ENCODE results near the gene LDLRAD4.

LDLRAD4 gene

DNA sequence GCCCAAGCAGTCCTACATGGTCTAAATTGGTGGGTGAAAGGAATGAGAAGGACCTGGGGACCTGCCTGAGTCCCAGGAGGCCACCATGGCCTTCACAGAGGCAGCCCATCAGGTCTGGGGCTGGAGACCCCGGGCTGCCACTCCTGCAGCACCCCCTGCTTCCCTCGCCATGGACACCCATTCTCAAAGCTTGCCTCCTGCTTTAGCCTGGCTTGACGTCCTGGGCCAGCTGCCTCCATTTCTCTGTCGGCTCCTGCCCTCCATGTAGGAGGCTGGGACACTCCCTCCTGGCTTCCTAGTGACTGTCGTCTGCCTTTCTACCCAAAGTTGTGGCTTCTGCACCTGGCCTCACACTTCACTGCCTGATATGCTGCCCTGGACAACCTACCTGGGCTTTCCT is 309.2 kb downstream of the LDLRAD4 start:
- DNase-seq: no peak

DNA sequence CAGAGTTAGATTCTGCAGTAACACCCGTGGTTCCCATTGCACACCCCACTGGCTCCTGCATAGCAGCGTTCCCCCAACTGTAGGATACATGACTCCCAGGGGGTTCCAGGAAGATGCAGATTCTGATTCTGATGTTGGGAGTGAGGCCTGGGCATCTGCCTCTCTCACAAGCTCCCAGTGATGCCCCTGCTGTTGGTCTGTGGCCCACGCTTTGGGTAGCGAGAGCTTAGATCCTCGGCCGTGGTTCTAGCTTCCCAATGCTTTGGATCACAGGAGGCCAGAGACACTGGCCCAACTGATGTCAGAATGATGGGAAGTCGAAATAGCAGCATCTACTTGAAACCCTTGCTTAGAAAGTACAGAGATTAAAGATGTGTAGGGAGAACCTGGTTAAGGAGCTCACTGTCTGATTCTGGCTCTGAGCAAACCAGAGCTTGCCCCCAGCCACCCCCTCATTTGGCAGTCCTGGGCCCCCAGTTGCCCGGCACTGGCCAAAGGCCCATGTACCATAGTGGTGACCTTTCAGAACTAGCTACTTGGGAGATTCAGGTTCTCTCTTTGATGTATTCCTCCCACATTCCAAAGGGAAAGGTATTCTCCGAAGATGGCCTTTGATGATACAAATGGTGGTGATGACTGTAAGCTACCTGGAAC is 310.3 kb downstream of the LDLRAD4 start:
- DNase-seq: no peak

DNA sequence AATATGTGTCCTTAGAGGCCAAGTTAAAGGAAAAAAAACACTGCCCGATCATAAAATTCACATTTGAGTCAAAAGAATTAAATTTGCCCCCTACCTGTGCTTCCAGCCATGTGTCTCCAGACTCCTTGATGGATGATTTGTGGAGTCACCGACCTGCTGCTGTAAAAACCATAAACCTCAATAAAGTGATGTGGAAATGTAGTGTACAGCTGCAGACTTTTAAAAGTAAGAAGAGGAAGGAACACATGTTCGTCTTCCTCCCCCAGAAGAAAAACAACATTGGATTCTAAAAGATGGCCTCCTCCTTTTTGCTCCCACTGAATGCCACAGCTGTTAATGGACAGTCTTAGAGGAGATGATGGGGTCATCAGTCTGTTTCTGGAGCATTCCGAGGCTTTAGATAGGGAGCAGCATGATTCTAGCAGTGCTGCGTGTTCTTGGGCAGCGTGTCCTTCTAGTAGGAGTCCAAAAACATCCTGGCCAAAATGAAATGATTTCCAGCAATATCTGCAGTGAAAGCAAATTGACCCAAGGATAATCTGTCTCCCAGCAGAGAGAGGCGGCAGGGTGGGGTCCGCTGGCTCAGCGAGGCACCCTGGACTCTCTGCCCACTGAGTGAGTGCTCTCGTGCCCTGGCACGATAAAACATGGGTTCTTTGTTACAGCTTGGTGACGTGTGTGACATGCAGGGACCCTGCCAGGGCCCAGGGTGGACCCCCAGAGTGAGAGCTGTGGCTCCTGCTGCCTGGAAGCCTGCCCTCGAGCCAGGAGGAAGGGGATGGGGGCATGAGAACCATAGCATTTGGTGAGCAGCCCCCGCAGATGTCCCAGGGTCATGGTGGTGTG is 311.7 kb downstream of the LDLRAD4 start:
- DNase-seq: no peak

DNA sequence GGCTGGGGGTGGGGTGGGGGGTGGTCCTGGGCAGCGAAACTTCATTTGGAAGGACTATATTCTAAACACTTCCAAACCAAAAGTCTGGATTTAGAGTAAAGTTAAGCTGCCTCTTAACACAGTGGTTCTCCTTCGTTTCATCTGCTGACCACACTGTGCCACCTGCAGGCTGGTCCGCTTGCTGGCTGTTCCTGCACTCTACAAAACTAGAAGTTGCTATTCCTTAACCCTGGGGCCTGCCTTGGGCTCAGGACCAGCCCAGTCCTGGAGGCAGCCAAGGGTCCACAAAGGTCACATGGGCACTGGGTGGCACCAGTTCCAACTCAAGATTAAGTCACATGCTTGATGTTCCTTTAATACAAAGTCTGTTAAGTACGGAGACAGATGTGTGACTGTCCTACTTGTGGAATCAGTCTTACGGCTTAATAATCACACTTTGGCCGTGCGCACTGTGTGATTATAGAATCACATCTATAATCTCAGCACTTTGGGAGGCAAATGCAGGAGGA is 312.4 kb downstream of the LDLRAD4 start:
- DNase-seq: no peak

DNA sequence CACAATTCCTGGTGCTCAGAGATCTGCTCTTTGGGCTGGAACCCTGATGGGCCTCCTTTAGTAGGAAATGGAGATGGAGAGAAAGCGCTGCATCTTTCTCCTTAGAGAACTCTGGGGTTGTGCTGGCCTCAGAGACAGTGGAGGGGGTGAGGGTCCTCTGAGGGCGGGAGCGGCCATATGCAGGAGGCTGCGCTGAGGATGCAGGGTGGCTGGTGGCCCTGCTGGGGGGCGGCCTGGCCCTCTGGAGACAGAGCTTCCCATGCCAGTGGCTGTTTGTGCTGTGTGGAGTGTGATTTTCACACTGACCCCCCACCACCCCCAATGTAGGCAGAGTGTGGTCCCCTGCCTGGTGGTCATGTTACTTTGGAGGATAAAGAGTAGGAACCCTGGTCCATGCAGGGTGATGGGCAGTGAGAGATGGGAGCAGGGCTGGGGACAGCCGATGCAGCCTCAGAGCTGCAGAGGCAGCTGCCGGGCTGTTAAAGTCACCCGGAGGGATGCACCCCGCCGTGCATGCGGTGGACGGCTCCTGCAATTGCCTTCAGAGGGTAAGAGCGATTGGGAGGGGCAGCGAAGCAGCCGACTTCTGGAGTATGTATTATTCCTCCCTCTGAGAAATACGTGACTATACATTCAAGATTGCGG is 313.2 kb downstream of the LDLRAD4 start:
- no peak for DNase-seq

DNA sequence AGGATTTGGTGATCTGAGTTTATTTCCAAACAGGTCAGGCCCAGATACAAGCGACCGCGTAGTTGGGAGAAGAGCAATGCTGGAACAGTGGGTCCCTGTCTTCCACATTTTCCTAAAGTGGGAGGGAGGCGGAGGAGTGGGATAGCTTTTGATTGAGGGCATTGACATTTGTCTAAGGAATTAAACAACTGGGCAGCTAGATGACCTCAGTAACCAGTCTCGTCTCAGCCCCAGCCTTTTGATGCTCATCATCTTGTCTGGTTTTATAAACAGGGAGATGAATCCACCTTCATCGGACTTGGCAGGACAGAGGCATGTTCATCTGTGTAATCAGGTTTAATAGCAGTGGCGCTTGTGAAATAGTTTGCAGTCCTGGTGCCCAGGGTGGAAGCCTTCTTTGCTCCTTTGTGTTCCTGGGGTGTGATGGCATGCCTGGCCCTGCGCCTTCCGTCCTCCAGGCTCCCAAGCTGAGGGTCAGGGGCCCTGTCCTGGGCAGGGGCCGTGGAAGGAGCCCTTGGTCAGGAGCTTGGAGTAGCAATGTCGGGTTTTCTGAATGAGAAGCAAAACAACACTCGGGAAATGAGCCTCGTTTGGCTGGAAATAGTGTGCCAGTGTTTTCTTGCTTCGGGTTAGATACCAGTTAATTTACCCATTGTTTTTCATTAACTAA is 314.0 kb downstream of the LDLRAD4 start:
- no peak for DNase-seq

DNA sequence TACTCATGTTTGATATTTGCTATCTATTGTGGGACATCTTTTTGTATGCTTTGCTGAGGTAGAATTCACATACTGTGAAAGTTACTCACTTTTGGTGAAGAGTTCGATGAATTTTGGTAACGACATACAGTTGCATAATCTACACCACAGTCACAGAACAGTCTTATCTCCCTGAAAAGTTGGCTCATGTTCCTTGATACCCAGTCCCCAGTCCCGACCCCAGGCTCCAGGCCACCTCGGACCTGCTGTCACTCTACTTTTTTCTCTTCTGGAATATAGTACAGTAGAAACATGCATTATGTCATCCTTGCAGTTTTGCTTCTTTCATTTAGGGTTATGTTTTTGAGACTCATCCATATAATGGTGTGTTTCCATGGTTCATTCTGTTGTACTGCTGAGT is 316.1 kb downstream of the LDLRAD4 start:
- no peak for DNase-seq

DNA sequence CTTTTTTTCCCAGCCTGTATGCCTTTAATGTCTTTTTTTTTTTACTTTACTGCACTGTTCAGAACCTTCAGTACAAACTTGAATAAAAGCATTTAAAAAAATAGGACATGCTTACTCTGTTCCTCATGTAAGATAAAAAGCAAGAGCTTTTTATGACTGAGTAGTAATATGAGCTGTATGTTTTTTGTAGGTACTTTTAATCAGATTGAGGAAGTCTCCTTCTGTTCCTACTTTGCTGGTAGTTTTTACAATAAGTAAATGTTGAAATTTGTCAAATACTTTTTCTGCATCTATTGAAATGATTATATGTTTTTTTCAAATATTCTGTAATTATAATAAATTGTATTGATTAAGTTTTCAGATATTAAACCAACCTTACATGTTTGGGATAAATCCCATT is 318.0 kb downstream of the LDLRAD4 start:
- DNase-seq: no peak

DNA sequence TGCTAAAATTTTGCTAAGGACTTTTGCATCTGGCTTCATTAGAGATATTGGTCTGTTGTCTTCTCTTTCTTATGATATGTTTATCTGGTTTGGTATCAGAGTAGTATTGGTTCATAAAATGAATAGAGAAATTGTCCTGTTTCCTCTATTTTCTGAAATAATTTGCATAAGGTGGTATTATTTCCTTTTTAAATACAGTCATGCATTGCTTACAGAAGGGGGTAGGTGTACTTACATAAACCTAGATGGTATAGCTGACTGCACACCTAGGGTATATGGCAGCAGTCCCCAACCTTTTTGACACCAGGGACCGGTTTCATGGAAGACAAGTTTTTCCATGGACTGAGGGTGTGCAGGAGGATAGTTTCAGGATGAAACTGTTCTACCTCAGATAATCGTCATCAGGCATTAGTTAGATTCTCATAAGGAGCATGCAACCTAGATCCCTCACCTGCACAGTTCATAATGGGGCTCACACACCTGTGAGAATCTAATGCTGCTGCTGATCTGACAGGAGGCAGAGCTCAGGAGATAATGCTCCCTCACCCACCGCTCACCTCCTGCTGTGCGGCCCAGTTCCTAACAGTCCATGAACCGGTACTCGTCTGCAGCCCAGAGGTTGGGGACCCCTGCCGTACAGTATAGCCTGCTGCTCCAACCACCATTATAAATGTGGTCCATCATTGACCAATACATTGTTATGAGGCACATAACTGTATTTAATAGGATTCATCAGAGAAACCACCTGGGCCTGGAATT is 318.6 kb downstream of the LDLRAD4 start:
- DNase-seq: no peak

DNA sequence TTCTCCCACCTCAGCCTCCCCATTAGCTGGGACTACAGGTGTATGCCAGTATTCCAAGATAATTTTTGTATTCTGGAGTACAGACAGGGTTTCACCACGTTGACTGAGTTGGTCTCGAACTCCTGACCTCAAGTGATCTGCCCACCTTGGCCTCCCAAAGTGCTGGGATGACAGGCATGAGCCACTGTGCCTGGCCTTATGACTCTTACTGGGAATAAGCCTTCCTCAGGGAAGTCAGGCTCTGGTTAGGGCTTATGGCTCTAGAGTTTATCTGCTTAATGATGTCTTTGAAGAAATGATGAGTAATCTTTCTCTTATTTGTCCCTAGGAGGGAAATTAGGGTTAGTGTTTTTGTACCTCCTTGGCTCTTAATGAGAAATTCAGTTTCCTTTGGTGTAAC is 320.1 kb downstream of the LDLRAD4 start:
- DNase-seq: no peak

DNA sequence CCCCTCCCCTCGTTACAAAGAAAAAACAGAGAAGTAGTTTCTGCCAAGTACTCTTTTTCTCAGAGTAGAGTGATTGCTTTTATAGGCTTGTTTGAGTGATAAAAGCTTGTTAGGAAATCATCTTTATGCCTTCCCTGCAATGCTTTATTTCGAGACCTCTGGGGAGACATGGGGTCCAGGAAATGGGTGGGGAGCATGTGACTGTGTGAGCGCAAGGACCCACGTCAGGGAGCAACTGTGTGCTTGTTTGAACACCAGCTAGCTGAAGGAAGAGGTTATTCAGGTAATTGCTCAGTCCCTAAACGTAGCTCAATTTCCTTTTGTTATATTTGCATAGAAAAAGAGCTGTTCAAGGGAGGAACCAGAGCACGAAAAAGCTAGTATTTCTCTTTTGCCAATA is 320.5 kb downstream of the LDLRAD4 start:
- peak; percentile 25 to 71 for DNase-seq

DNA sequence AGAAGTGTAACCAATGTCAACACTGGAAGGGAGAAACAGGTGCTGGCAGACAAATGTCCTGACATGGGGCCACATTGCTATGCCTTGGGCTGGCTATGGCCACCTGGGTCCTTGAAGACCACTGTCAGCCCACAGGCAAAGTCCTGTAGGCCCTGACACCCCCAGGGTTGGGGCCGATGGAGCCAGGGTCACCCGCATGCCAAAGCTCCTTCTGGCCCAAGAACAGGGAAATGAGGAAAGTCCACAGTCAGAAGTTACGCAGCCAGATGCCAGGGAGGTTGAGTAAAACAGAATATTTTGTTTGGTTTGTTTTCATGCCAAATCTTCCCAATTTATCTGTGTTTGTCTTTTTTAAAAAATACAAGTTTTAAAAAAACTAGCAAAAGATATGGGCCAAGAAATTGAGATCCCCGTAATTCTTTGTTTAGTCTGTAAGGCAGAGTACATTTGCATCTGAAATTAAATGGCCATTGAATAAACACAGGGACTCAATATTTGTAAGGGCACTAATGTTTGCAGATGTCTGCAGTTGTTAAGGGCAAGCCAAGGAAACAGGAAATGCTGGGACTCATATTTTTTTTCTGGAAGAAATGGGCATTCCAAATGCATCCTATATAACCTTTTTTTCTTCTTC is 321.4 kb downstream of the LDLRAD4 start:
- DNase-seq: peak in 1 of 2 experiments; percentile 11

DNA sequence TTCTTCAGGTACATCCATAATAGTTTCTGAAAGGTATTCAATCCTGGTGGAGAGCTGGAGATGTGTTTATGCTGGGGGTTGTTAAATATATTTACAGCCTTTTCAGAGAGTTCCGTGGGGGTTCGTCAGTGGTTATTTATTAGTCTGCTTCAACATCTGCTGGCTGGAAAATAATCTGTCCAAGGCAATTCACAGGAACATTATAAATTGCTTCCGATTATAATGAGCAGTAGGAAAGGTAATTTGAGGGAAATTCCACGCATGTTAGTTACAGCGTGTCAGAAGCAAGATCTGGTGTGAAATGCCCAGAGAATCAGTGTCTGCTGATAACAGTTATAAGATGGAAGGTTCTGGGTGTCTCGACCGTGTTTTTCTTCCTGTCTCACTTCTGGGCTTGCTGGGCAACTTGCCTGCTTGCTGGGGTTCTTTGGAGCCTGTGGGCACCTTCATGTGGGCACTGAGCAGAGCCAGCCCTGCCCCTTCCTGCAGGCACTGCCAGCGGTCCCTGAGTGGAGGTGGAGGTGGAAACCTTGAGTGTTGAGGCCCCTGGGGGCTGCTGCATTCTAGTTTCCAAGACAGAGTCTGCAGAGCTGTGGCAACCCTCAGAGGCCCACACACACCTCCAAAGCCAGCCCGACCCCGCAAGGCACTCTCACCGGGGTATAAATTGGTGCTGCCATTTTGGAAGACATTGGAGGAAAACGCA is 322.1 kb downstream of the LDLRAD4 start:
- DNase-seq: no peak

DNA sequence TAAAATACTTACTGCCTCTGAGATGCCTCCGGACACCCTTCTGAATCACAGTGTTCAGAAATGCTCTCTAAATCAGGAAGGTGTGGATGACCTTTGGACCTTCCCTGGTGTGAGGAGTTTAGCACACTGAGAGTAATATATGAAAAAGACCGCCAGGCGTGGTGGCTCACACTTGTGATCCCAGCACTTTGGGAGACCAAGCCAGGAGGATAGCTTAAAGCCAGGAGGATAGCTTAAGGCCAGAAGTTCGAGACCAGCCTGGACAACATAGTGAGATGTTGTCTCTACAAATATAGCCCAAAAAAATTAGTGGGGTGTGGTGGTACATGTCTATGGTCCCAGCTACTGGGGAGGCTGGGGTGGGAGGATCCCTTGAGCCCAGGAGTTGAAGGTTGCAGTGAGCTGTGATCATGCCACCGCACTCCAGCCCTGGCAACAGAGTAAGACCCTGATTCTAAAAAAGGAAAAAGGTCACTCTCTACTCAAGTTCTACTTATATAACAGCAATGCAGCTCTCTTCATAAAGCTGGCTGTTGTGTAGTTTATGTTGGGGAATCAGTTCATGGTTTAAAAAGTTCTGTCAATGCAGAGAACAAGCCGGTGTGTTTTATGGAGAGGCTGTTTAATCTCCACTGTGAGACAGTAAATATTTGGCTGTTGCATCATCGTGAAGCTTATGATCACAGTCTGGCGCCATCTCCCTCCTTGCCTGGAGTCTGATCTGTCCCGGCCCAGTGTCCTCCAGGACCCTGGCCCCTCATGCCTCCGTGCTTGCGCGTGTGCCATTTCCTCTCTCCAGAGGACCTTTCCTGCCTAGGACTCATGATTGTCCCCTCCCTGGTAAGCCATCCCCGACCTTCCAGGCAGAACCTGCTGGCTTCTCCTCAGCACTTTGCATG is 323.3 kb downstream of the LDLRAD4 start:
- no peak for DNase-seq

DNA sequence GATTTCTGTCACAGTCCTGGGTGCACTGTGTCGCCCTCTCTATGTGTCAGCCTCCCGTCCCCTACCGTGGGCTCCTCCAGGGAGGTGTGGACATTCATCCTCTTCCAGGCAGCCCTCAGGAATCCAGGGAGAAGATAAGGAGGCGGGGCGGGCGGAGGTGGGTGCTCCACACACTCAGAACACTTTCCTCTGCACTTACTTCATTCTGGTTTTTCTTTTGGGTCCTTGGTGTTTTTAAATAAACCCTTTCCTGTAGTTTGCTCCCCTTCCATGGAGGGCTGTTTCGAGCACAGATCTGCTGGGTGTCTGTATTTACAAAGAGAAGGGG is 323.9 kb downstream of the LDLRAD4 start:
- no peak for DNase-seq

DNA sequence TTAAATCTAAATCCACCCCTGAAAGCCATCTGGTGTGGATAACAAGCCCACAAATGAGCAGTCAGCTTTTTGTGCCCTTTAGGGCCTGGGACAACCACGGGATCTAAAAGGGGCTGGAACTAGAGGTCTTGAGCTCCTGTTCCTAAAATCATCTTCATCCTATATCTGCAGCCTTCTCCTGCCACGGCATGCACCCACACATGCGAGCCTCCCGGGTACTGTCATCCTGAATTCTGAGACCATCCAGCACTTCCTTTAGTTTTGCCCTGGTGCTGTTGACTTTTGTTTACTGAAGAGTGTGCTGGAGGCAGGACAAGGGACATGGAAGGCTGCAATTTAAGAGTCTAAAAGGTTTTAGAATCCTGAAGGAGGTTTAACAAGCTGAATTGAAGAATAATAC is 324.6 kb downstream of the LDLRAD4 start:
- DNase-seq: no peak

DNA sequence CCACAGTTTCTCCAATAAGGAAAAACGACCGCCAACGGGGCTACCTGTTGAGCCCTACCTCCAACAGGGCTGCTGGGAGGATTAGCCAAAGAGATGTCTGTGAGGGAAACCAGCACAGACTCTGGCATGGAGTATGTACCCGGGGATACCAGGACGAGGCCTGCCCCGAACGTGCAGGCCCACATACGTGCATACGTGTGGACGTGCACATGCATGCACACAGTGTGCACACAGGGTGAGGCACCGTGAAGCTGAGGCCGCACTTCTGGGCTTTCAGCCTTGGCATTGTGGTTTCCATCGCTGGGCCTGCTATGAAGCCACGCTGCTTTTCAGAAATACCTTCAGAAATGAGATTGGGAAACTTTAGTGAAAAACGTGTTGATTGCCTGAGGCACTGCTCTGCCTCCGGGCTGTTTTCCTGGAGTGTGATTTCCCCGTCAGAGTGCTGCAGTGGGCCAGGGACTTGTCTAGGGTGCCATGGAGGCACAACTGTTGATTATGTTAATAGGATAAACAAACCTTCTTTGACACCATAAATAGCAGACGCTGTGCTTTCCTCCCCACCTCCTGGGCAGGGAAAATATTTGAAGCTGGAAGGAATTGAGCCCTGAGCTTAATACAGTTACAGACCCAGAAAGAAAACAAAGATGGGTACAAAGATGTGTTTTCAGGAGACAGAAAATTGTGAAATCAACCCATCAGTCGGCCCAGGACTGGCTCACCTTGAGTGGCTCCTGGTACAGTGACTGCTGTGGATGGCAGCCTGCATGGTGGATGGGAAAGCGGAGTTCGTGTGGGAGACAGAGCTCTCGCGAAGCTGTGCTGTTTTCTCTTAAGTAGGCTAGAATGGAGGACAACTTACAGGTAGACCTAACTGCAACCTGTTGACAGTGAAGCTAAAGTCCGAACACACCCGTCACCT is 325.5 kb downstream of the LDLRAD4 start:
- no peak for DNase-seq

DNA sequence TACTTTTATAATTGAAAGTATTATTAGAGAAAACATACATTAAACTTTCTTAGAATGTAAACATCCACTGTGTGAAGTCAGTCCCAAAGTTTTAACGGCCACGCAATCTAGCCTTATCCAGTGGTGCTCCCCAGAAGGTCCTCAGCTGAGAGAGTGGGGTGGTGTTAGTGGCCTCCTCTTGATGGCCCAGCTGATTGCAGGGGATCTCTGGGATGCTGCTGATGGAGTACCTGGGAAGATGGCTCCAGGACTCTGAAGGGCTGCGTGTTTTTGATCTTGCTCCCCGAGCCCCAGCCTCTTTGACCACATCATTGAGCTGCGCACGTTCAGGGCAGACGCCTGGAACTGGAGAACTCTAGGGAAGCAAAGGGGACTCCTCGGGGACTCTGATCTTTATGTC is 326.4 kb downstream of the LDLRAD4 start:
- no peak for DNase-seq

DNA sequence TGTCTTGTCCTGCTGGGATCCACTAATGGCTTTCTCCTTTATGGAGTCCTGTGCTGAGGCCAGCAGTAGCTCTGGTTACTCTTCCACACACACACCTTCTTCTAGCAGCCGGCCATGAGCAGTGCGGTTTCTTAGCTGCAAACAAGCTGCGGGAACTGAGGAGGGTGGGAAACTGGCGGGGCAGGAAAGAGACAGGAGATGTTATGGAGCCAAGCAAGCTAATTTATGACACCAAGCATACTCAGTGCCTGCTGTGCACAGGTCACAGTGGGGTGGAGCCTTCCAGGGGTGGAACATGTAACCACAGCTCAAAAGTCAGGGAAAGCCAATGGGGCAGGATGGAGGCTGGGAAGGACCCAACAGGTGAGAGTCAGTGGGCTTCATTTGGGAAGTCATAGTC is 327.0 kb downstream of the LDLRAD4 start:
- no peak for DNase-seq

All from NCI-H2081 (cell line).